Hepatocyte (in vitro differentiated cells): ENCODE data around the gene PIK3CA. TPM values are rescaled to one million over a fixed set of nuclear protein-coding genes. Genes with fewer than 3 reads are reported as not detected.

Source experiments
- DNase-seq: peaks from one replicate; pipeline ENCODE4 v3.0.0-alpha.2; 2016; ENCODE audit warnings: low spot score
- H2AFZ ChIP-seq: fragments of 200-600 bp; sonication (generic); 2 replicates; pipeline ENCODE4 v1.6.0; 2016; ENCODE audit warnings: antibody characterized with exemption, mild to moderate bottlenecking
- H3K27ac ChIP-seq: fragments of 200-600 bp; sonication (generic); 2 replicates; pipeline ENCODE4 v1.5.1; 2016; ENCODE audit warnings: mild to moderate bottlenecking
- H3K27me3 ChIP-seq: fragments of 200-600 bp; sonication (generic); 2 replicates; pipeline ENCODE4 v1.6.1; 2016
- H3K36me3 ChIP-seq: fragments of 200-600 bp; sonication (generic); replicated peaks from 2 replicates; pipeline ENCODE4 v1.5.1; 2016; ENCODE audit warnings: low read depth; ENCODE audit not compliant: insufficient read depth
- H3K4me1 ChIP-seq: fragments of 200-600 bp; sonication (generic); 2 replicates; pipeline ENCODE4 v1.5.1; 2016; ENCODE audit warnings: mild to moderate bottlenecking, moderate library complexity; ENCODE audit not compliant: insufficient read depth
- H3K4me2 ChIP-seq: fragments of 200-600 bp; sonication (generic); 2 replicates; pipeline ENCODE4 v1.6.0; 2016
- H3K4me3 ChIP-seq: fragments of 200-600 bp; sonication (generic); 2 replicates; pipeline ENCODE4 v1.5.1; 2016; ENCODE audit warnings: mild to moderate bottlenecking
- H3K79me2 ChIP-seq: fragments of 200-600 bp; sonication (generic); 2 replicates; pipeline ENCODE4 v1.6.0; 2017; ENCODE audit warnings: mild to moderate bottlenecking
- H3K9me2 ChIP-seq: fragments of 200-600 bp; sonication (generic); replicated peaks from 2 replicates; pipeline ENCODE4 v1.6.0; 2017; ENCODE audit warnings: mild to moderate bottlenecking; ENCODE audit not compliant: insufficient read depth
- H3K9me3 ChIP-seq: fragments of 200-600 bp; sonication (generic); 2 replicates; pipeline ENCODE4 v1.5.1; 2016; ENCODE audit warnings: low read depth, mild to moderate bottlenecking
- H4K20me1 ChIP-seq: fragments of 200-600 bp; sonication (generic); 2 replicates; pipeline ENCODE4 v1.6.0; 2016; ENCODE audit warnings: mild to moderate bottlenecking; ENCODE audit not compliant: insufficient read depth, poor library complexity, severe bottlenecking
- CTCF ChIP-seq: fragments of 200-600 bp; sonication (generic); IDR thresholded peaks from 2 replicates; pipeline ENCODE4 v1.5.1; 2016; ENCODE audit warnings: antibody characterized with exemption, mild to moderate bottlenecking; ENCODE audit not compliant: poor library complexity
- EZH2 ChIP-seq: fragments of 200-600 bp; sonication (generic); IDR thresholded peaks from 2 replicates; pipeline ENCODE4 v1.6.1; 2016; ENCODE audit warnings: antibody characterized with exemption, mild to moderate bottlenecking, borderline replicate concordance
- EZH2phosphoT487 ChIP-seq: fragments of 200-600 bp; sonication (generic); IDR thresholded peaks from one replicate; pipeline ENCODE4 v1.6.1; 2018; ENCODE audit warnings: antibody characterized with exemption, mild to moderate bottlenecking, low read depth, moderate library complexity; ENCODE audit not compliant: unreplicated experiment, severe bottlenecking
- WGBS: methylation state at CpG from one replicate; pipeline ENCODE4 v1.1.6; 2016; ENCODE audit warnings: low lambda C conversion rate; ENCODE audit errors: missing lambda C conversion rate; 5-methylcytosine and 5-hydroxymethylcytosine counted together
- polyA plus RNA-seq: library from polyadenylated mRNA; unstranded; fragments of >200 nt; fragmentation: Nextera tagmentation; extraction: Ambion mirVana; gene quantifications from 2 replicates; pipeline ENCODE4 v1.2.1, GENCODE V29; 2016
- total RNA-seq: library from RNA; depleted of rRNA; stranded (reverse); fragments of >200 nt; gene quantifications from 2 replicates; pipeline ENCODE4 v1.2.3, GENCODE V29; 2014

The PIK3CA gene
- total and polyA plus RNA-seq, 2 experiments from 2014 or later, result 5.9 to 21.0 TPM

DNA sequence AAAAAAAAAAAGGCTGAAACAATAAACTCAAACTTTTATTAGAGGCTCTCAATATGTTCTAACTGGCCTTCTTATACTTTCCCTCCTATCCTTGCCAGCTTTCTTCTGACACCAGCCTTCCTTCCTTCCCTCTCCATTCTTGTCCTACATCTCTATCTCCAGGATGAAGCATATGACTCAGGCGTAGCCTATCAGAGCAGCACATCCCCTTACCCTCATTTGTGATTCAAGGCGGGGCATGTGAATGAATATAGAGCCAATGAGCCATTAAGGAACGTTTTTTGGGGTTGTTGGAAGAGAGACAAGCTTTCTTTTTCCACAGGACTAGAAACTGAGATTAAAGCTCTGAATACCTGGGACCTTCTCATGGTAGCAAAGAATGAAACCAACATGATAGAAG lies 127.8 kb downstream of the PIK3CA start:
- Histone ChIP-seq H3K36me3 (no peaks in the 10 kb centered on the region), H3K4me1 (no peaks in the 10 kb centered on the region), H3K9me2 (no peaks in the 10 kb centered on the region), H3K27ac (no peak overlapping the region), H3K4me2 (no peak overlapping the region), H2AFZ (no peak overlapping the region), H3K9me3 (no peaks in the 10 kb centered on the region), H3K4me3 (no peak overlapping the region), H4K20me1 (no peaks in the 10 kb centered on the region), H3K27me3 (no peaks in the 10 kb centered on the region), H3K79me2 (no peaks in the 10 kb centered on the region)
- 78% methylated on average over 3 of the region's 3 CpGs for WGBS
- TF ChIP-seq EZH2phosphoT487 (no peak), EZH2 (no peak), CTCF (no peak)
- DNase-seq, result no peak

DNA sequence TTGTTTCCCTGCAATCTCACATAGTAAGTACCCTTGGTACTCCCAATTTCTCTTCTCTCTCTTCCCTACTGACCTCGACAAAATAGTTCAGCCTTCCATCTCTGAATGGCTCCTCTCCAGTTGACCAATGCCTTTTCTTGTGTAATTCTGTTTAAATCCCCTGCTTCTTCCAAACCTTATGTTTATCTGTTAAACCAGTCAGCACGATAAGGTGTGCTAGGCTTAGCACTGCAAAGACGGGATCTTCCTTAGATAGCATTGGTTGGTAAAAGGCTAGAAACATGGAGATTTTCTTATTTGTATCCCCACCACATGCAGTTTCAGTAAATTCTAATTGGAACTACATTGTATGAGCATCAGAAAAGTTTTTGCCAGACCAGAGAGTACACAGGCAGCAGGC lies 128.6 kb downstream of the PIK3CA start:
- H2AFZ ChIP-seq, result no peak overlapping the region
- no peak overlapping the region for H3K4me3 ChIP-seq
- H3K27ac ChIP-seq, result no peak overlapping the region
- DNase-seq, result no peak
- no peak for TF ChIP-seq EZH2phosphoT487
- no peak for TF ChIP-seq CTCF
- no peak for TF ChIP-seq EZH2
- H3K4me1 ChIP-seq, result no peaks in the 10 kb centered on the region
- no peaks in the 10 kb centered on the region for H3K79me2 ChIP-seq
- H3K36me3 ChIP-seq, result no peaks in the 10 kb centered on the region
- 56% methylated on average over 3 of the region's 3 CpGs for WGBS
- H4K20me1 ChIP-seq, result no peaks in the 10 kb centered on the region
- H3K9me3 ChIP-seq, result no peaks in the 10 kb centered on the region
- H3K27me3 ChIP-seq, result no peaks in the 10 kb centered on the region
- H3K9me2 ChIP-seq, result no peaks in the 10 kb centered on the region
- no peak overlapping the region for H3K4me2 ChIP-seq

DNA sequence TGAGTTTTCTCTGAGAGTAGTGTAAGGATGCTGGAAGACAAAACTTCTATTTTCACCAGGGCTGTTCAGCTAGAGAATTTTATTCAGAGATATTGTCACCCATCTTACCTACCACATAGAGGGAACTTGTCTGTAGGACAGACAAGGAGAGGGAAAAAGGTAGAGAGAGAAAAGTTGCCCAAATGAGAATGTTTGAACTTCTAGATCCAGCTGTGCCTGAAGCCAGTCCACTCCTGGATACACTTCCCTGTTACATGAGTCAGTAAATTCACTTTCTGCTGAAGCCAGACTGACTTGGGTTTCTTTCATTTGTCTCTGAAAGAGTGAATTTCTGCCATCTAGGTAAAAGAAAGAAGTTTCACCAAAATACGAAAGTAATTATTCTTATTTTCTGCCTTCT lies 130.0 kb downstream of the PIK3CA start:
- Histone ChIP-seq H3K9me3 (no peaks in the 10 kb centered on the region), H3K4me1 (no peaks in the 10 kb centered on the region)

More for the DNA sequence above, 130.0 kb downstream of the PIK3CA start:
- WGBS, result 92% methylated on average over 1 of the region's 1 CpG
- H3K27ac ChIP-seq, result no peak overlapping the region
- no peaks in the 10 kb centered on the region for H3K9me2 ChIP-seq
- DNase-seq, result no peak
- no peak overlapping the region for H2AFZ ChIP-seq
- TF ChIP-seq EZH2phosphoT487, result no peak
- TF ChIP-seq EZH2, result no peak
- no peak for TF ChIP-seq CTCF
- H3K4me2 ChIP-seq, result no peak overlapping the region
- no peaks in the 10 kb centered on the region for H4K20me1 ChIP-seq
- H3K27me3 ChIP-seq, result no peaks in the 10 kb centered on the region
- no peaks in the 10 kb centered on the region for H3K36me3 ChIP-seq
- no peaks in the 10 kb centered on the region for H3K79me2 ChIP-seq
- no peak overlapping the region for H3K4me3 ChIP-seq
